ENCODE data around the gene STX19. TPM values are rescaled to one million over a fixed set of nuclear protein-coding genes. Genes with fewer than 3 reads are reported as not detected.

The STX19 gene
- total and polyA plus RNA-seq, 2 of the 13 experiments (the other 11 are each of a cell fraction or from before 2014, with no cell fraction given): not detected

DNA sequence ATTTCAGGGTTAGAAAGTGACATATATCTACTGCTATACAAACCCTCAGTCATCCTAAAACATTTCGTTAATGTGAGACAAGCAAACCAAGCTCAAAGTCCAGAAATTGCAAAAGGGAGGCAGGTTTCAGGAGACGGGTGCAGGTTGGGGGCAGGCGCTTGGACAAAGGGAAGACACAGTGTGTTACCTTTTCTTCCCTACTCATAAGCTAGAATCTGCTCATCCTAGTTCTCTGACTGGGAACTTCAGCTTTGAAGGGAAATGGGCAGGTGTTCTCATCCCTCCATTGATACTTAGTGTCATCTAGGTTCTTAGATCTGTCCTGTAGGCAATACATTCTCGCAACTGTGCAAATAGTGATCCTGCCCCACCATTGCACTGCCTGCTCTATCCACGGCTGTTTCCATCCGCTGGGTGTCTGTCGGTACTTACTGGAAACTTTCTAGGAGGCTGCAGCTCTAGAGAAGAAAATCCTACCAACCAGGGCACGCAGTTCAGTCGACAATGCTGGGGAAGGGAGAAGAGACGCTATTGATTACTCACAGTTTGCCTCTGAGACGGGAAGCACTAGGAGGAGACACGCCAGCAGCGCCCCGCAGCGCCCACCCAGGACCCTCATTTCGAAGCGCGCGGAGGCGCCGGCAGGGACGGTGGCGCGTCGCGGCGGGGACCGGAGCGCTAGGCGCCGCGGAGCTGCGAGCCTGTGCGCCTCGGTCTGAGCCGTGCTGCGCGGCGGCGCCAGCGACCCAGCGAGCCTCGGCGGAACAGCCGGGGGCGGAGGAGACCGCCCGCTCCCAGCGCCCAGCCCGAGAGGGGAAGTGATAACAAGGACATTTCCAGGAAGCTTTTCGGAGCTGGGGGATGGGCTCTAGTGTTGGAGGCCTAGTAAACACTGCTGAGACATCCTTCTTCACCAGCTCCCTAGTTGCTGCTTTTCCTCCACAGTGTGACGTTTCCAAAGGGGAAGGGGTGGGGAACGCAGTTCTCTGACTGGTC, 55.0 kb downstream of the STX19 start, which contains the start of gene PROS1 (continued):
- peak; percentile 86 for TF ChIP-seq HNF4A (CRISPR knock-in tag; IDR thresholded peaks at IDR 0.05)
- TF ChIP-seq, protein P1, sequence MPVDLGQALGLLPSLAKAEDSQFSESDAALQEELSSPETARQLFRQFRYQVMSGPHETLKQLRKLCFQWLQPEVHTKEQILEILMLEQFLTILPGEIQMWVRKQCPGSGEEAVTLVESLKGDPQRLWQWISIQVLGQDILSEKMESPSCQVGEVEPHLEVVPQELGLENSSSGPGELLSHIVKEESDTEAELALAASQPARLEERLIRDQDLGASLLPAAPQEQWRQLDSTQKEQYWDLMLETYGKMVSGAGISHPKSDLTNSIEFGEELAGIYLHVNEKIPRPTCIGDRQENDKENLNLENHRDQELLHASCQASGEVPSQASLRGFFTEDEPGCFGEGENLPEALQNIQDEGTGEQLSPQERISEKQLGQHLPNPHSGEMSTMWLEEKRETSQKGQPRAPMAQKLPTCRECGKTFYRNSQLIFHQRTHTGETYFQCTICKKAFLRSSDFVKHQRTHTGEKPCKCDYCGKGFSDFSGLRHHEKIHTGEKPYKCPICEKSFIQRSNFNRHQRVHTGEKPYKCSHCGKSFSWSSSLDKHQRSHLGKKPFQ (CRISPR knock-in tag; IDR thresholded peaks at IDR 0.05; ENCODE audit: insufficient replicate concordance): no peak
- no peak for TF ChIP-seq NBN (conservative IDR thresholded peaks at IDR 0.05)
- TF ChIP-seq, protein P2, sequence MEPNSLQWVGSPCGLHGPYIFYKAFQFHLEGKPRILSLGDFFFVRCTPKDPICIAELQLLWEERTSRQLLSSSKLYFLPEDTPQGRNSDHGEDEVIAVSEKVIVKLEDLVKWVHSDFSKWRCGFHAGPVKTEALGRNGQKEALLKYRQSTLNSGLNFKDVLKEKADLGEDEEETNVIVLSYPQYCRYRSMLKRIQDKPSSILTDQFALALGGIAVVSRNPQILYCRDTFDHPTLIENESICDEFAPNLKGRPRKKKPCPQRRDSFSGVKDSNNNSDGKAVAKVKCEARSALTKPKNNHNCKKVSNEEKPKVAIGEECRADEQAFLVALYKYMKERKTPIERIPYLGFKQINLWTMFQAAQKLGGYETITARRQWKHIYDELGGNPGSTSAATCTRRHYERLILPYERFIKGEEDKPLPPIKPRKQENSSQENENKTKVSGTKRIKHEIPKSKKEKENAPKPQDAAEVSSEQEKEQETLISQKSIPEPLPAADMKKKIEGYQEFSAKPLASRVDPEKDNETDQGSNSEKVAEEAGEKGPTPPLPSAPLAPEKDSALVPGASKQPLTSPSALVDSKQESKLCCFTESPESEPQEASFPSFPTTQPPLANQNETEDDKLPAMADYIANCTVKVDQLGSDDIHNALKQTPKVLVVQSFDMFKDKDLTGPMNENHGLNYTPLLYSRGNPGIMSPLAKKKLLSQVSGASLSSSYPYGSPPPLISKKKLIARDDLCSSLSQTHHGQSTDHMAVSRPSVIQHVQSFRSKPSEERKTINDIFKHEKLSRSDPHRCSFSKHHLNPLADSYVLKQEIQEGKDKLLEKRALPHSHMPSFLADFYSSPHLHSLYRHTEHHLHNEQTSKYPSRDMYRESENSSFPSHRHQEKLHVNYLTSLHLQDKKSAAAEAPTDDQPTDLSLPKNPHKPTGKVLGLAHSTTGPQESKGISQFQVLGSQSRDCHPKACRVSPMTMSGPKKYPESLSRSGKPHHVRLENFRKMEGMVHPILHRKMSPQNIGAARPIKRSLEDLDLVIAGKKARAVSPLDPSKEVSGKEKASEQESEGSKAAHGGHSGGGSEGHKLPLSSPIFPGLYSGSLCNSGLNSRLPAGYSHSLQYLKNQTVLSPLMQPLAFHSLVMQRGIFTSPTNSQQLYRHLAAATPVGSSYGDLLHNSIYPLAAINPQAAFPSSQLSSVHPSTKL (CRISPR knock-in tag; IDR thresholded peaks at IDR 0.05): peak; percentile 60
- 0 out of 2 replicates have a peak, but pooled peaks have one; percentile 44 for TF ChIP-seq ELF4 (CRISPR knock-in tag; IDR thresholded peaks at IDR 0.05; ENCODE audit: borderline replicate concordance)
- TF ChIP-seq ISL2 (CRISPR knock-in tag; IDR thresholded peaks at IDR 0.05): no peak; the same call in none of the 2 replicates
- TF ChIP-seq ZNF256 (CRISPR knock-in tag; conservative IDR thresholded peaks at IDR 0.05): no peak
- TF ChIP-seq, protein P3, sequence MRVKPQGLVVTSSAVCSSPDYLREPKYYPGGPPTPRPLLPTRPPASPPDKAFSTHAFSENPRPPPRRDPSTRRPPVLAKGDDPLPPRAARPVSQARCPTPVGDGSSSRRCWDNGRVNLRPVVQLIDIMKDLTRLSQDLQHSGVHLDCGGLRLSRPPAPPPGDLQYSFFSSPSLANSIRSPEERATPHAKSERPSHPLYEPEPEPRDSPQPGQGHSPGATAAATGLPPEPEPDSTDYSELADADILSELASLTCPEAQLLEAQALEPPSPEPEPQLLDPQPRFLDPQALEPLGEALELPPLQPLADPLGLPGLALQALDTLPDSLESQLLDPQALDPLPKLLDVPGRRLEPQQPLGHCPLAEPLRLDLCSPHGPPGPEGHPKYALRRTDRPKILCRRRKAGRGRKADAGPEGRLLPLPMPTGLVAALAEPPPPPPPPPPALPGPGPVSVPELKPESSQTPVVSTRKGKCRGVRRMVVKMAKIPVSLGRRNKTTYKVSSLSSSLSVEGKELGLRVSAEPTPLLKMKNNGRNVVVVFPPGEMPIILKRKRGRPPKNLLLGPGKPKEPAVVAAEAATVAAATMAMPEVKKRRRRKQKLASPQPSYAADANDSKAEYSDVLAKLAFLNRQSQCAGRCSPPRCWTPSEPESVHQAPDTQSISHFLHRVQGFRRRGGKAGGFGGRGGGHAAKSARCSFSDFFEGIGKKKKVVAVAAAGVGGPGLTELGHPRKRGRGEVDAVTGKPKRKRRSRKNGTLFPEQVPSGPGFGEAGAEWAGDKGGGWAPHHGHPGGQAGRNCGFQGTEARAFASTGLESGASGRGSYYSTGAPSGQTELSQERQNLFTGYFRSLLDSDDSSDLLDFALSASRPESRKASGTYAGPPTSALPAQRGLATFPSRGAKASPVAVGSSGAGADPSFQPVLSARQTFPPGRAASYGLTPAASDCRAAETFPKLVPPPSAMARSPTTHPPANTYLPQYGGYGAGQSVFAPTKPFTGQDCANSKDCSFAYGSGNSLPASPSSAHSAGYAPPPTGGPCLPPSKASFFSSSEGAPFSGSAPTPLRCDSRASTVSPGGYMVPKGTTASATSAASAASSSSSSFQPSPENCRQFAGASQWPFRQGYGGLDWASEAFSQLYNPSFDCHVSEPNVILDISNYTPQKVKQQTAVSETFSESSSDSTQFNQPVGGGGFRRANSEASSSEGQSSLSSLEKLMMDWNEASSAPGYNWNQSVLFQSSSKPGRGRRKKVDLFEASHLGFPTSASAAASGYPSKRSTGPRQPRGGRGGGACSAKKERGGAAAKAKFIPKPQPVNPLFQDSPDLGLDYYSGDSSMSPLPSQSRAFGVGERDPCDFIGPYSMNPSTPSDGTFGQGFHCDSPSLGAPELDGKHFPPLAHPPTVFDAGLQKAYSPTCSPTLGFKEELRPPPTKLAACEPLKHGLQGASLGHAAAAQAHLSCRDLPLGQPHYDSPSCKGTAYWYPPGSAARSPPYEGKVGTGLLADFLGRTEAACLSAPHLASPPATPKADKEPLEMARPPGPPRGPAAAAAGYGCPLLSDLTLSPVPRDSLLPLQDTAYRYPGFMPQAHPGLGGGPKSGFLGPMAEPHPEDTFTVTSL (CRISPR knock-in tag; IDR thresholded peaks at IDR 0.05; ENCODE audit: borderline replicate concordance): peak; percentile 58; the same call in 1 of the 2 replicates
- TF ChIP-seq, protein P4, sequence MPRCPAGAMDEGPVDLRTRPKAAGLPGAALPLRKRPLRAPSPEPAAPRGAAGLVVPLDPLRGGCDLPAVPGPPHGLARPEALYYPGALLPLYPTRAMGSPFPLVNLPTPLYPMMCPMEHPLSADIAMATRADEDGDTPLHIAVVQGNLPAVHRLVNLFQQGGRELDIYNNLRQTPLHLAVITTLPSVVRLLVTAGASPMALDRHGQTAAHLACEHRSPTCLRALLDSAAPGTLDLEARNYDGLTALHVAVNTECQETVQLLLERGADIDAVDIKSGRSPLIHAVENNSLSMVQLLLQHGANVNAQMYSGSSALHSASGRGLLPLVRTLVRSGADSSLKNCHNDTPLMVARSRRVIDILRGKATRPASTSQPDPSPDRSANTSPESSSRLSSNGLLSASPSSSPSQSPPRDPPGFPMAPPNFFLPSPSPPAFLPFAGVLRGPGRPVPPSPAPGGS (CRISPR knock-in tag; IDR thresholded peaks at IDR 0.05): peak; percentile 84; the same call in 1 of the 2 replicates
- TF ChIP-seq ZNF703 (CRISPR knock-in tag; IDR thresholded peaks at IDR 0.05; ENCODE audit: borderline replicate concordance): no peak
- TF ChIP-seq ZNF644 (CRISPR knock-in tag; IDR thresholded peaks at IDR 0.05; ENCODE audit: low read depth): no peak; the same call in 1 of the 2 replicates
- TF ChIP-seq ZNF607 (CRISPR knock-in tag; IDR thresholded peaks at IDR 0.05; ENCODE audit: borderline replicate concordance): no peak
- no peak for TF ChIP-seq NFE2L2 (IDR thresholded peaks at IDR 0.05; ENCODE audit: low read length)
- peak; percentile 60 to 66 for TF ChIP-seq POLR2A (IDR thresholded peaks at IDR 0.05; ENCODE audit: insufficient read depth in 1 of 2, low read depth in 2 of 2, low read length in 2 of 2)
- no peak; the same call in 1 of the 2 replicates for TF ChIP-seq ZNF652 (CRISPR knock-in tag; IDR thresholded peaks at IDR 0.05; ENCODE audit: borderline replicate concordance, low read depth)
